Measurements from ENCODE around the gene SLC9A7. TPM values are rescaled to one million over a fixed set of nuclear protein-coding genes. Genes with fewer than 3 reads are reported as not detected.

The SLC9A7 gene
- total RNA-seq, 4 donors from 2014 or later: 0.82 to 29.2 (median 2.3) TPM

GRCh38 chrX:46624090-46624786 is 134.7 kb downstream of the SLC9A7 start:
- no peak for DNase-seq
- no peaks in the 10 kb centered on the region for H3K9me3 ChIP-seq
- H3K4me3 ChIP-seq: no peak overlapping the region
- H3K36me3 ChIP-seq: no peaks in the 10 kb centered on the region
- TF ChIP-seq POLR2AphosphoS5 (IDR thresholded peaks at IDR 0.05): no peak
- TF ChIP-seq EP300 (IDR thresholded peaks at IDR 0.05; ENCODE audit: low read depth): no peak
- TF ChIP-seq CTCF (IDR thresholded peaks at IDR 0.05): no peak
- no peak for TF ChIP-seq POLR2A (IDR thresholded peaks at IDR 0.05)
- no peaks in the 10 kb centered on the region for H3K27me3 ChIP-seq
- H3K27ac ChIP-seq: no peak overlapping the region
- intact Hi-C loops (cut with DNase I; ENCODE audit: low total_unique reads): no loop called here
- in situ Hi-C loops (cut with MboI; ENCODE audit: low pct_ligation_motif_present in 1 of 4, low pct_unique_long_range_greater_than_20kb in 1 of 4, low sequenced_read_pairs in 3 of 4): no loop called here
- 62% methylated on average over 6 of the region's 6 CpGs; no CpG with 5 or more reads in 1 of the 2 donors for WGBS, 2 donors (ENCODE audit: low coverage in 1 of 2)
- H3K4me1 ChIP-seq: no peaks in the 10 kb centered on the region

- Histone ChIP-seq H3K9me3 (no peaks in the 10 kb centered on the region), H3K4me1 (no peaks in the 10 kb centered on the region), H3K27me3 (no peaks in the 10 kb centered on the region), H3K27ac (no peak overlapping the region), H3K4me3 (no peak overlapping the region), H3K36me3 (no peaks in the 10 kb centered on the region)
- DNase-seq: no peak
- intact Hi-C loops (cut with DNase I; ENCODE audit: low total_unique reads) (no loop called here), in situ Hi-C loops (cut with MboI; ENCODE audit: low pct_ligation_motif_present in 1 of 4, low pct_unique_long_range_greater_than_20kb in 1 of 4, low sequenced_read_pairs in 3 of 4) (no loop called here)
- TF ChIP-seq POLR2A (IDR thresholded peaks at IDR 0.05): no peak
- TF ChIP-seq CTCF (IDR thresholded peaks at IDR 0.05): no peak
- TF ChIP-seq EP300 (IDR thresholded peaks at IDR 0.05; ENCODE audit: low read depth): no peak
- TF ChIP-seq POLR2AphosphoS5 (IDR thresholded peaks at IDR 0.05): no peak
- WGBS, 2 donors (ENCODE audit: low coverage in 1 of 2): 60% methylated on average over 3 of the region's 3 CpGs; no CpG with 5 or more reads in 1 of the 2 donors
Measured at GRCh38 chrX:46621572-46621971, 137.3 kb downstream of the SLC9A7 start.

- Histone ChIP-seq H3K4me3 (no peak overlapping the region), H3K36me3 (no peaks in the 10 kb centered on the region), H3K27ac (no peak overlapping the region), H3K27me3 (no peaks in the 10 kb centered on the region), H3K9me3 (no peaks in the 10 kb centered on the region), H3K4me1 (no peaks in the 10 kb centered on the region)
- TF ChIP-seq POLR2AphosphoS5 (IDR thresholded peaks at IDR 0.05): no peak
- no peak for TF ChIP-seq POLR2A (IDR thresholded peaks at IDR 0.05)
- TF ChIP-seq EP300 (IDR thresholded peaks at IDR 0.05; ENCODE audit: low read depth): no peak
- no peak for TF ChIP-seq CTCF (IDR thresholded peaks at IDR 0.05)
- WGBS, 2 donors (ENCODE audit: low coverage in 1 of 2): 86% methylated on average over 4 of the region's 4 CpGs; no CpG with 5 or more reads in 1 of the 2 donors
- in situ Hi-C loops (cut with MboI; ENCODE audit: low pct_ligation_motif_present in 1 of 4, low pct_unique_long_range_greater_than_20kb in 1 of 4, low sequenced_read_pairs in 3 of 4): no loop called here
- no peak for DNase-seq
- intact Hi-C loops (cut with DNase I; ENCODE audit: low total_unique reads): no loop called here
Measured at GRCh38 chrX:46620505-46620904, 138.4 kb downstream of the SLC9A7 start.

GRCh38 chrX:46618947-46619346 is 140.0 kb downstream of the SLC9A7 start:
- H3K9me3 ChIP-seq: no peaks in the 10 kb centered on the region
- no peaks in the 10 kb centered on the region for H3K27me3 ChIP-seq
- no peaks in the 10 kb centered on the region for H3K4me1 ChIP-seq
- intact Hi-C loops (cut with DNase I; ENCODE audit: low total_unique reads): no loop called here
- in situ Hi-C loops (cut with MboI; ENCODE audit: low pct_ligation_motif_present in 1 of 4, low pct_unique_long_range_greater_than_20kb in 1 of 4, low sequenced_read_pairs in 3 of 4): no loop called here
- no peak overlapping the region for H3K27ac ChIP-seq
- no peak for DNase-seq
- H3K36me3 ChIP-seq: no peaks in the 10 kb centered on the region
- H3K4me3 ChIP-seq: no peak overlapping the region
- TF ChIP-seq EP300 (IDR thresholded peaks at IDR 0.05; ENCODE audit: low read depth): no peak
- TF ChIP-seq POLR2AphosphoS5 (IDR thresholded peaks at IDR 0.05): no peak
- no peak for TF ChIP-seq CTCF (IDR thresholded peaks at IDR 0.05)
- TF ChIP-seq POLR2A (IDR thresholded peaks at IDR 0.05): no peak

Measured in transverse colon (tissue), 4 donors.